Measurements from ENCODE around the gene AKNA. TPM values are rescaled to one million over a fixed set of nuclear protein-coding genes. Genes with fewer than 3 reads are reported as not detected.

The AKNA gene
- total RNA-seq, 1 donor from 2014 or later = 2.6 TPM

DNA sequence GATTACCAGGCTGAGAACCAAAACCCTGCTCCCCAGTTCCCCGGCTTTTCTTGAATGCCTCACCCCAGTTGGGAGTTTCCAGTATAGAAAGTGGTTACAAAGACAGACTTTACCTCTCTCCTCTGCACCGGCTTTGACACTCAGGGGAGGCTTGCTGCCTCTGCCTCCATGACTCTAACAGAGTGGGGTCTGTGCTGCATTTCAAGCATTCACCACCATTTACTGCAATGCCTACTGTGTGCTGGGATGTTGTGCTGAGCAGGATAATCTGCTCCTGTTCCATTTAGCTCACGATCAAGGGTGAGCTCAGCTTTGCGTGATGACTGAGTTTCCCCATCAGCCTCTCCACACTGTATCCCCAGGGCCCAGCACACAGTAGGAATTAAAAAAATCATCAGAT, 39.9 kb upstream of the AKNA start:
- DNase-seq (ENCODE audit: low read depth) (no peak), FAIRE-seq (no peak)
- H3K27me3 ChIP-seq (ENCODE audit: control insufficient read depth, insufficient read depth, low read length) = peaks cover 2% of the 10 kb centered on the region
- H3K4me3 ChIP-seq (ENCODE audit: low read depth, low read length) = no peak overlapping the region
- no peaks in the 10 kb centered on the region for H3K36me3 ChIP-seq (ENCODE audit: control insufficient read depth, insufficient read depth, low read length)
- TF ChIP-seq, protein P1, sequence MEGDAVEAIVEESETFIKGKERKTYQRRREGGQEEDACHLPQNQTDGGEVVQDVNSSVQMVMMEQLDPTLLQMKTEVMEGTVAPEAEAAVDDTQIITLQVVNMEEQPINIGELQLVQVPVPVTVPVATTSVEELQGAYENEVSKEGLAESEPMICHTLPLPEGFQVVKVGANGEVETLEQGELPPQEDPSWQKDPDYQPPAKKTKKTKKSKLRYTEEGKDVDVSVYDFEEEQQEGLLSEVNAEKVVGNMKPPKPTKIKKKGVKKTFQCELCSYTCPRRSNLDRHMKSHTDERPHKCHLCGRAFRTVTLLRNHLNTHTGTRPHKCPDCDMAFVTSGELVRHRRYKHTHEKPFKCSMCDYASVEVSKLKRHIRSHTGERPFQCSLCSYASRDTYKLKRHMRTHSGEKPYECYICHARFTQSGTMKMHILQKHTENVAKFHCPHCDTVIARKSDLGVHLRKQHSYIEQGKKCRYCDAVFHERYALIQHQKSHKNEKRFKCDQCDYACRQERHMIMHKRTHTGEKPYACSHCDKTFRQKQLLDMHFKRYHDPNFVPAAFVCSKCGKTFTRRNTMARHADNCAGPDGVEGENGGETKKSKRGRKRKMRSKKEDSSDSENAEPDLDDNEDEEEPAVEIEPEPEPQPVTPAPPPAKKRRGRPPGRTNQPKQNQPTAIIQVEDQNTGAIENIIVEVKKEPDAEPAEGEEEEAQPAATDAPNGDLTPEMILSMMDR (IDR thresholded peaks at IDR 0.05; ENCODE audit: insufficient read depth, low read length, severe bottlenecking) = no peak

DNA sequence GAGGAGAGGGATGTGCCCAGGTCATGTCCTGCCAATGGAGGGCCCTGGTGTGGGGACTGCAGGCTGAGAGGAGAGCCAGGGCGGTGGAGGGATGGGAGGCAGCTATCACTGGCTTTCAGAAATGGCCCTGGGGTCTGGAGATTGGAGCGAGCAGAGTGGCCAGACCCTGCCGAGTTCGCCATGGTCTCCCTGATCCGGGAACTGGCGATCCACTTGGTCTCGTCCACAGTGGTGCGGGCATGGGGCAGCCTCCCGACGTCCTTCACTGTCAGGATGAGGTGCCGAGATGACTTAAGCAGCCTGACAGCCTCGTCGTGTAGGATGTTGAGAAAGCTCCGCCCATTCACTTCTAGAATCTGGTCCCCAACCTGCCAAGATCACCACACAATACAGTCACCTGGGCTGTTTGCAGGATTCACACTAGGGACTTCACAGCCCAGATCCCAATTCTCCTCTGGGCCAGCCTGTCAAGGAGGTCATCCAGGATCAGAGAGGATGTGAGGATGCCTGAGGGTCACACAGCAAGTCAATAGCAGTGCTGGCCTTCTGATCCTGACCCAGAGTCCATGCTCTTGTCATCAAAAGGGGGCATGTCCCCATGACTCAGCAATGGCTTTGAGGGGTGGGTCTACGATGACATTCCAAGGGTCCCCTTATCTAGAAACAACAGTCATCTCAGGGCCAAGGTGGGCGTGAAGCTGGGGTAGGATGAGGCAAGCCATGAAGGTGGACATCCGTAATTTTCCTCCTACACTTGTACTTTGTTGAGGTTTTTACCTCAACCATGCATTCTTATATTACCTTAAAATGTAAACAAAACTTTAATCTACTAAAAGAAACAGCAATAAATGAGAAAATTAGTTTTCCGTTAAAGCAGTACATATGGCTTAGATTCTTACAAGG, 38.5 kb upstream of the AKNA start:
- DNase-seq (ENCODE audit: low read depth) (no peak), FAIRE-seq (peak; percentile 88)
- peaks cover 2% of the 10 kb centered on the region for H3K27me3 ChIP-seq (ENCODE audit: control insufficient read depth, insufficient read depth, low read length)
- H3K4me3 ChIP-seq (ENCODE audit: low read depth, low read length) = no peak overlapping the region
- no peaks in the 10 kb centered on the region for H3K36me3 ChIP-seq (ENCODE audit: control insufficient read depth, insufficient read depth, low read length)
- TF ChIP-seq, protein P1 (IDR thresholded peaks at IDR 0.05; ENCODE audit: insufficient read depth, low read length, severe bottlenecking) = no peak

DNA sequence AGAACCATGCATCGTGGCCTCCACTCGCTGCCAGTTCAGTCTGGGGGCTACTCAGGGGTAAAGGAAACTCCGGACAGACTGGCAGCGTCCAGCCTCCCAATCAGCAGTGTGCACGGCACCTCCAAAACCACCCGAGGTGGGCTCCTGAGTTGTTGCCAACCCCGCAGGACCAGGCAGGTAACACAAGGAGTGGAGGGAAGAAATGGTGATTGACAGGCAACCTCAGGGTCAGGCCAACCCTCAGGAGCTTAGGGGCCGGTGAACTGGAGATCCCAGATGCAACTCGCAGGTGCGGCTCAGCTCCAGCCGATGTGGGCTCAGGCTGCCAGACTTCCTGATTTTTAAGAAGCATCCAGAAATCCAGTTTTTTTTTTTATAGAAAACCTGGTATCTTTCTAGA, 37.3 kb upstream of the AKNA start:
- Histone ChIP-seq H3K27me3 (ENCODE audit: control insufficient read depth, insufficient read depth, low read length) (no peaks in the 10 kb centered on the region), H3K36me3 (ENCODE audit: control insufficient read depth, insufficient read depth, low read length) (no peaks in the 10 kb centered on the region), H3K4me3 (ENCODE audit: low read depth, low read length) (no peak overlapping the region)
- DNase-seq (ENCODE audit: low read depth) = no peak
- TF ChIP-seq, protein P1 (IDR thresholded peaks at IDR 0.05; ENCODE audit: insufficient read depth, low read length, severe bottlenecking) = no peak
- no peak for FAIRE-seq

DNA sequence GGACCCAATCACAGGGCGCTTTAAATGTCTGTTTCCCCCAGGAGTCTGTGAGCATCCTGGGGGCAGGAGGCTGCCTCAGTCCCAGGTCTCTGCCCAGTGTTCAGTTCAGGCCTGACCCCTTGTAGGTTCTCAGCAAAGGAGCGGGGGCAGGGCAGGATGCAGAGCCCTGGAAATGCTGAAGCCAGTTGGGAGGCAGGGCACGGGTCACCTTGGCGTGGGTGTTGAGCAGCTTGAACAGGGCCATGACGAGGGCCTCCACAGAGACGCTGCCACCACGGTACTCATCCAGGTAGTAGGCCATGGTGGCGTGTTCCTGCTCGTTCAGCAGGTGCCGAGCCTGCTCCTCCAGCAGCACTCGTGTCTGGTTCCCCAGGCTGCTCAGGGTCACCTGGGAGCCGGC, 36.3 kb upstream of the AKNA start:
- H3K4me3 ChIP-seq (ENCODE audit: low read depth, low read length) = no peak overlapping the region
- TF ChIP-seq, protein P1 (IDR thresholded peaks at IDR 0.05; ENCODE audit: insufficient read depth, low read length, severe bottlenecking) = no peak
- FAIRE-seq = no peak

DNA sequence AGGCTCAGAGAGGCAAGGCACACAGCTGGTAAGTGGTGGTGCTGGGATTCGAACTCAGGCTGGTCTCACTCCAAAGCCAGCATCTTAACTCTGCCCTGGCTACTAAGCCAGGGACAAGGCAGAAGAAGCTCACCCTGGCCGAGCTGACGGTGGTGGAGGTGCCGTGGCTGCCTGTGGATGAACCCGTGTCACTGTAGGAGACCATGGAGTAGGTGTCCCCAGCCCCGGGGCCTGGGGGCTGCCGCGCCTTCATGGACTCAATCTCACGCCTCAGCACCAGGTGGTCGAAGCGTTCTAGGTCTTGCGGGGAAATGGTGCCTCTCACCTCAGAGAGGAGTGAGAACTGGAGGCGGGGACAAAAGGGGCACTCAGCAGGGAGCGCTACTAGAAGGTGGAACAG, 35.4 kb upstream of the AKNA start:
- FAIRE-seq = no peak
- no peak overlapping the region for H3K4me3 ChIP-seq (ENCODE audit: low read depth, low read length)
- TF ChIP-seq, protein P1 (IDR thresholded peaks at IDR 0.05; ENCODE audit: insufficient read depth, low read length, severe bottlenecking) = no peak
- H3K36me3 ChIP-seq (ENCODE audit: control insufficient read depth, insufficient read depth, low read length) = no peaks in the 10 kb centered on the region
- no peaks in the 10 kb centered on the region for H3K27me3 ChIP-seq (ENCODE audit: control insufficient read depth, insufficient read depth, low read length)
- DNase-seq (ENCODE audit: low read depth) = no peak

More for the DNA sequence above, 36.3 kb upstream of the AKNA start:
- Histone ChIP-seq H3K27me3 (ENCODE audit: control insufficient read depth, insufficient read depth, low read length) (no peaks in the 10 kb centered on the region), H3K36me3 (ENCODE audit: control insufficient read depth, insufficient read depth, low read length) (no peaks in the 10 kb centered on the region)
- DNase-seq (ENCODE audit: low read depth) = no peak
